BLaER1 treated with 17β-estradiol and CSF1 and Interleukin-3, amounts not matched to agents 10 nM and 100 nM (cell line): Measurements from ENCODE around the gene NHERF1.

Experiments
- H3K27ac ChIP-seq, 11 experiments: shearing (Covaris generic); formaldehyde crosslinking; 2 replicates each; pipeline ENCODE4 v1.8.1; 2022
- H3K27me3 ChIP-seq, 11 experiments: shearing (Covaris generic); formaldehyde crosslinking; 2 replicates each; pipeline ENCODE4 v1.8.1; 2022
- H3K36me3 ChIP-seq, 11 experiments: shearing (Covaris generic); formaldehyde crosslinking; 2 replicates each; pipeline ENCODE4 v1.8.1; 2022
- H3K4me1 ChIP-seq, 10 experiments: shearing (Covaris generic); formaldehyde crosslinking; 2 replicates each; pipeline ENCODE4 v1.8.1; 2022
- H3K4me2 ChIP-seq, 11 experiments: shearing (Covaris generic); formaldehyde crosslinking; 2 replicates each; pipeline ENCODE4 v1.8.1; 2022
- H3K4me3 ChIP-seq, 10 experiments: shearing (Covaris generic); formaldehyde crosslinking; 2 replicates each; pipeline ENCODE4 v1.8.1; 2022
- H3K9ac ChIP-seq, 11 experiments: shearing (Covaris generic); formaldehyde crosslinking; 2 replicates each; pipeline ENCODE4 v1.8.1; 2022
- H3K9me3 ChIP-seq, 11 experiments: shearing (Covaris generic); formaldehyde crosslinking; replicated peaks in 1 of 11; 2 replicates each; pipeline ENCODE4 v1.8.1; 2022
- H4K20me1 ChIP-seq, 11 experiments: shearing (Covaris generic); formaldehyde crosslinking; 2 replicates each; pipeline ENCODE4 v1.8.1; 2022
- Cebpa-rat ChIP-seq, 11 experiments: shearing (Covaris generic); IDR thresholded peaks; 2 replicates each; pipeline ENCODE4 v1.8.1; 2022

The NHERF1 gene

DNA sequence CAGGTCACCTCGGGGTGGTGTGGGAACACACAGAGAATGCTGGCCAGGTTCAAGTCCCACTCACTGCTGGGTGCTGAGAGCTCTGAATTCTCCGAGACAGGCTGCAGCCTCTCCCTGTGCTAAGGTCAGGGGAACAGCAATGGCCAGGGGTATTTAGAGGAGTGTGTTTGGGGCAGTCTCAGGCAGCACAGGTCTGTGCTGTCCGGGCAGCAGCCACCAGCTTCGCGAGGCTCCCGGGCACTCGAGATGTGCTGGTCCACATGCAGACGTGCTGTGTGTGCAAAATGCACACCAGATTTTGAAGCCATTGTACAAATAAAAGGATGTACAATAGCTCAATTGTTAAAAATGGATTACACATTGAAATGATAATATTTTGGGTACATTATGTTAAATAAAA, 7.1 kb downstream of the NHERF1 start:
- H3K9ac ChIP-seq, result no peak overlapping the region; a peak in 1 of 22 replicates
- peaks cover 0 to 10% (median 0%) of the 10 kb centered on the region in 11 experiments; a peak in 5 of 22 replicates for H3K27me3 ChIP-seq
- H3K4me1 ChIP-seq, result peaks cover 86 to 100% (median 98%) of the 10 kb centered on the region in 10 experiments
- peaks cover 98 to 100% (median 100%) of the 10 kb centered on the region in 11 experiments for H4K20me1 ChIP-seq
- H3K27ac ChIP-seq, result no peak overlapping the region
- peak overlapping the region; percentile 2 to 100 (median 96); a peak in 17 of 22 replicates for H3K4me2 ChIP-seq
- no peak for TF ChIP-seq Cebpa-rat (IDR thresholded peaks at IDR 0.05)
- H3K9me3 ChIP-seq, result no peaks in the 10 kb centered on the region
- H3K4me3 ChIP-seq, result no peak overlapping the region
- H3K36me3 ChIP-seq, result peaks cover 0 to 64% (median 27%) of the 10 kb centered on the region in 11 experiments; a peak in 14 of 22 replicates

- H3K36me3 ChIP-seq, result peaks cover 0 to 62% (median 28%) of the 10 kb centered on the region in 11 experiments; a peak in 15 of 22 replicates
- peak overlapping the region in 8 of 11 experiments; percentile 2 to 84 (median 63); a peak in 12 of 22 replicates for H3K9ac ChIP-seq
- no peaks in the 10 kb centered on the region for H3K9me3 ChIP-seq
- H3K4me1 ChIP-seq, result peaks cover 83 to 100% (median 99%) of the 10 kb centered on the region in 10 experiments
- H4K20me1 ChIP-seq, result peaks cover 99 to 100% (median 100%) of the 10 kb centered on the region in 11 experiments
- no peak for TF ChIP-seq Cebpa-rat (IDR thresholded peaks at IDR 0.05)
- H3K27me3 ChIP-seq, result no peaks in the 10 kb centered on the region
- H3K27ac ChIP-seq, result peak overlapping the region in 7 of 11 experiments; percentile 65 to 96 (median 83); a peak in 11 of 22 replicates
- H3K4me3 ChIP-seq, result peak overlapping the region in 3 of 10 experiments; percentile 46 to 60 (median 49); a peak in 4 of 20 replicates
- H3K4me2 ChIP-seq, result peak overlapping the region; percentile 88 to 100 (median 96)
Measured at GRCh38 chr17:74756891-74757290, 8.5 kb downstream of the NHERF1 start.

DNA sequence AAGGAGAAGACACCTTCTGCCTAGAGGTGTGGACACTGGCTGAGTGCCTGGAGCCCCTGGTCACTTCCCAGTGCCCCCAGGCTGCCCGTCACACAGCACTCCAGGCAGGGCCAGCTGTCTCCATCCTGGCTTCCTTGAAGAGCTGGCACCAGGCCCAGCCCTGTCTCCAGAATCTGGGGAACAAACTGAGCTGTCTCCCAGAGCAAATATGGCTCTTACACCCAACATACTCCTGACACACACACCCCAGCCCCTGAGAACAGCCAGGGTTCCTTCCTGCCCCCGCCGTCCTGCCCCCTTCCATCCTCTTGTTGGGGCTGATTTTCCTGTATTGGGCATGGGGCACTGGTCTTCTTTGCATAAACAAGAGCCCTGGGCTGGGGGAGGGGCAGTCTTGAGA, 9.1 kb downstream of the NHERF1 start:
- H3K27ac ChIP-seq, result peak overlapping the region in 9 of 11 experiments; percentile 65 to 96 (median 82); a peak in 16 of 22 replicates
- H3K27me3 ChIP-seq, result no peaks in the 10 kb centered on the region
- H4K20me1 ChIP-seq, result peaks cover 95 to 100% (median 100%) of the 10 kb centered on the region in 11 experiments
- peak overlapping the region in 10 of 11 experiments; percentile 14 to 84 (median 70); a peak in 18 of 22 replicates for H3K9ac ChIP-seq
- peaks cover 77 to 100% (median 95%) of the 10 kb centered on the region in 10 experiments for H3K4me1 ChIP-seq
- H3K4me2 ChIP-seq, result peak overlapping the region; percentile 88 to 100 (median 96)
- H3K4me3 ChIP-seq, result peak overlapping the region in 7 of 10 experiments; percentile 4 to 60 (median 46); a peak in 12 of 20 replicates
- no peak for TF ChIP-seq Cebpa-rat (IDR thresholded peaks at IDR 0.05)
- no peaks in the 10 kb centered on the region for H3K9me3 ChIP-seq
- H3K36me3 ChIP-seq, result peaks cover 0 to 62% (median 22%) of the 10 kb centered on the region in 11 experiments; a peak in 15 of 22 replicates

- Histone ChIP-seq H3K27ac (peak overlapping the region in 10 of 11 experiments; percentile 14 to 96 (median 82); a peak in 19 of 22 replicates), H3K36me3 (peaks cover 0 to 62% (median 19%) of the 10 kb centered on the region in 11 experiments; a peak in 13 of 22 replicates), H4K20me1 (peaks cover 90 to 100% (median 99%) of the 10 kb centered on the region in 11 experiments), H3K4me3 (peak overlapping the region in 9 of 10 experiments; percentile 4 to 60 (median 46); a peak in 17 of 20 replicates), H3K27me3 (no peaks in the 10 kb centered on the region), H3K4me2 (peak overlapping the region; percentile 88 to 100 (median 96)), H3K4me1 (peaks cover 76 to 100% (median 94%) of the 10 kb centered on the region in 10 experiments), H3K9me3 (no peaks in the 10 kb centered on the region), H3K9ac (peak overlapping the region; percentile 31 to 84 (median 71); a peak in 20 of 22 replicates)
- TF ChIP-seq Cebpa-rat (IDR thresholded peaks at IDR 0.05), result no peak
Measured at GRCh38 chr17:74757931-74758847, 9.8 kb downstream of the NHERF1 start.

DNA sequence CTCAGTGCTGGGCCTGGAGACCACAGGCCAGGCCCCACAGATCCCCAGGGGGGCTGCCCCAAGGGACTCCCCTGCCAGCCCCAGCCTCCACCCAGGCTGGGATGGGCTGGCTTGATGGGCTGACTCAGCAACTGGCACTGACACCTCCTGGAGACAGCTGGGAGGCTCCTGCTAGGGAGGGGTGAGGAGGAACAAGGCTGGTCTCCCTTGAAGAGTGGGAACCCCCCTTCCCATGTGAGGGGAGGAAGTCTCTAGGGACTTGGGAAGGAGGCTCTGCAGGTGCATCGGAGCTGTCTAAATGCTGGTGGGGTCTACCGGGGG, 10.4 kb downstream of the NHERF1 start:
- TF ChIP-seq Cebpa-rat (IDR thresholded peaks at IDR 0.05), result no peak
- H3K4me3 ChIP-seq, result peak overlapping the region; percentile 4 to 60 (median 45); a peak in 18 of 20 replicates
- H3K27me3 ChIP-seq, result no peaks in the 10 kb centered on the region
- peak overlapping the region; percentile 31 to 84 (median 71); a peak in 21 of 22 replicates for H3K9ac ChIP-seq
- peaks cover 72 to 99% (median 94%) of the 10 kb centered on the region in 10 experiments for H3K4me1 ChIP-seq
- peak overlapping the region in 10 of 11 experiments; percentile 14 to 96 (median 82); a peak in 19 of 22 replicates for H3K27ac ChIP-seq
- peak overlapping the region; percentile 88 to 100 (median 96) for H3K4me2 ChIP-seq
- H4K20me1 ChIP-seq, result peaks cover 87 to 100% (median 99%) of the 10 kb centered on the region in 11 experiments
- H3K36me3 ChIP-seq, result peaks cover 0 to 62% (median 20%) of the 10 kb centered on the region in 11 experiments; a peak in 13 of 22 replicates
- H3K9me3 ChIP-seq, result no peaks in the 10 kb centered on the region

DNA sequence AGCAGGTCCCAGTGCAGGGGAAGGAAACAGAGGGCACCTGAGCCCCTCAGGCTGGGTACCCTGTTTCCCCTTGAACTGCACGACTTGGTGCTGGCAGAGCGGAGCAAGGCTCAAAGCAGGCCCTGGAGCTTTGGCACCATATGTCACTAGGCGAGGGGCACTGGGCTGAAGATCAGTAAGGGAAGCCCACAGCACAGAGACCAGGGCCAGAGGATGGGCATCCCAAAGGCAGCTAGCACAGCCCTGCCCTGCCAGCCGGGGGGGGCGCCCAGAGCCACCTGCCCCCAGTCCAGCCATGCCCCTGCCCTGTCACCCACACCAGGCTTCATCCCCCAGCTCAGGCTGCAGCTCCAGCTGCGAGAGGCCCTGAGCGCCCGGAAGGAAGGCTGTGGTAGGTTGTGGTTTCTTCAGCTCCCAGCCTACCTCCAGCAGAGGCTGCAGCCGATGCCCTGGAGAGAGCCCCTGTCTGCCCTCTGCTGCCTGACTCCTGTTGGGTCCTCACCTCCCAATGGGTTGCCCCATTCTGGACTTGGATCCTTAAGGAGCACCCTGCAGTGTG, 10.9 kb downstream of the NHERF1 start:
- Histone ChIP-seq H3K27me3 (no peaks in the 10 kb centered on the region), H4K20me1 (peaks cover 87 to 100% (median 99%) of the 10 kb centered on the region in 11 experiments), H3K9ac (peak overlapping the region; percentile 31 to 84 (median 71); a peak in 21 of 22 replicates), H3K4me1 (peaks cover 70 to 98% (median 92%) of the 10 kb centered on the region in 10 experiments), H3K4me2 (peak overlapping the region; percentile 88 to 100 (median 96)), H3K9me3 (no peaks in the 10 kb centered on the region), H3K27ac (peak overlapping the region in 10 of 11 experiments; percentile 14 to 96 (median 82); a peak in 19 of 22 replicates), H3K36me3 (peaks cover 0 to 62% (median 24%) of the 10 kb centered on the region in 11 experiments; a peak in 15 of 22 replicates), H3K4me3 (peak overlapping the region in 9 of 10 experiments; percentile 4 to 60 (median 46); a peak in 16 of 20 replicates)
- no peak for TF ChIP-seq Cebpa-rat (IDR thresholded peaks at IDR 0.05)

- Histone ChIP-seq H3K27ac (peak overlapping the region in 10 of 11 experiments; percentile 5 to 96 (median 82); a peak in 18 of 22 replicates), H3K36me3 (peaks cover 0 to 62% (median 27%) of the 10 kb centered on the region in 11 experiments; a peak in 16 of 22 replicates), H3K4me3 (peak overlapping the region in 8 of 10 experiments; percentile 9 to 60 (median 45); a peak in 14 of 20 replicates), H3K9me3 (no peaks in the 10 kb centered on the region), H3K4me1 (peaks cover 68 to 93% (median 90%) of the 10 kb centered on the region in 10 experiments), H3K27me3 (no peaks in the 10 kb centered on the region), H4K20me1 (peaks cover 87 to 100% (median 99%) of the 10 kb centered on the region in 11 experiments), H3K4me2 (peak overlapping the region; percentile 88 to 100 (median 96)), H3K9ac (peak overlapping the region; percentile 31 to 84 (median 71); a peak in 21 of 22 replicates)
- no peak for TF ChIP-seq Cebpa-rat (IDR thresholded peaks at IDR 0.05)
Measured at GRCh38 chr17:74759941-74760340, 11.5 kb downstream of the NHERF1 start.
